C4-2B (cell line): ENCODE data around the gene LMNTD2.

Source experiments
- ZFX ChIP-seq: fragments of 450-650 bp; IDR thresholded peaks from 2 replicates; pipeline ENCODE4 v1.6.1; 2017
- TF ChIP-seq, protein P1 (sequence below): fragments of 450-650 bp; conservative IDR thresholded peaks from 2 replicates; pipeline ENCODE4 v1.5.1; 2017; ENCODE audit warnings: mild to moderate bottlenecking

DNA sequence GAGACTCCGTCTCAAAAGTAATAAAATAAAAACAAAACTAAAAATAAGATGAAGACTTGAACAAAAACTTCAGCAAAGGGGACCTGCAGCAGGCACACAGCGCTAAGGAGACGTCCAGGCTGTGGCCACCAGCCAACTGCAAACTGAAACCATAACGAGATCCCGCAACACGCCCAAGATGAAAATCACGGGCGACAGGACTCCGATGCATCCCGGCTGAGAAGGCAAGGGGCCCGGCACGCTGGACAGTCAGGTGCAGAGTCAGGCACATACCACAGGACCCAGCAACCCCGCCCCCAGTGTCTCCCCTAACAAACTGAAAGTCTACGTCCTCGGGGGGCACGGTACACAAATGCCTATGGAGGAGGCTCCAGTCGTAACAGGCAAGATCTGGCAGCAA, 34.3 kb downstream of the LMNTD2 start:
- TF ChIP-seq, protein P1, sequence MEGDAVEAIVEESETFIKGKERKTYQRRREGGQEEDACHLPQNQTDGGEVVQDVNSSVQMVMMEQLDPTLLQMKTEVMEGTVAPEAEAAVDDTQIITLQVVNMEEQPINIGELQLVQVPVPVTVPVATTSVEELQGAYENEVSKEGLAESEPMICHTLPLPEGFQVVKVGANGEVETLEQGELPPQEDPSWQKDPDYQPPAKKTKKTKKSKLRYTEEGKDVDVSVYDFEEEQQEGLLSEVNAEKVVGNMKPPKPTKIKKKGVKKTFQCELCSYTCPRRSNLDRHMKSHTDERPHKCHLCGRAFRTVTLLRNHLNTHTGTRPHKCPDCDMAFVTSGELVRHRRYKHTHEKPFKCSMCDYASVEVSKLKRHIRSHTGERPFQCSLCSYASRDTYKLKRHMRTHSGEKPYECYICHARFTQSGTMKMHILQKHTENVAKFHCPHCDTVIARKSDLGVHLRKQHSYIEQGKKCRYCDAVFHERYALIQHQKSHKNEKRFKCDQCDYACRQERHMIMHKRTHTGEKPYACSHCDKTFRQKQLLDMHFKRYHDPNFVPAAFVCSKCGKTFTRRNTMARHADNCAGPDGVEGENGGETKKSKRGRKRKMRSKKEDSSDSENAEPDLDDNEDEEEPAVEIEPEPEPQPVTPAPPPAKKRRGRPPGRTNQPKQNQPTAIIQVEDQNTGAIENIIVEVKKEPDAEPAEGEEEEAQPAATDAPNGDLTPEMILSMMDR: no peak
- no peak for TF ChIP-seq ZFX
